A673 (cell line): ENCODE results near the gene GNA14. TPM values are rescaled to one million over a fixed set of nuclear protein-coding genes. Genes with fewer than 3 reads are reported as not detected.
A peak's percentile ranks its signal among the peaks of the same experiment; 100 is the strongest.

Experiments used
- BruUV-seq: library from RNA; stranded (reverse); fragments of 400-500 nt; replicated peaks from 2 replicates; lab custom pipeline; 2021; lab: Mats Ljungman, UMichigan
- CTCF ChIA-PET: fragments of 300-600 bp; sonication (Branson Sonifier 250); formaldehyde crosslinking; loops from one replicate; lab custom pipeline; 2022; ENCODE audit warnings: antibody characterized with exemption; lab: Charles Lee
- POLR2A ChIA-PET: fragments of 300-600 bp; sonication (Branson Sonifier 250); formaldehyde crosslinking; loops from one replicate; lab custom pipeline; 2022; ENCODE audit warnings: antibody characterized with exemption; ENCODE audit not compliant: low non-redundant PET; lab: Charles Lee
- DNase-seq: peaks from one replicate; pipeline ENCODE4 v3.0.0-alpha.2; 2015; ENCODE audit warnings: low spot score
- H3K27ac ChIP-seq: fragments of 200-600 bp; sonication (generic); 2 replicates; pipeline ENCODE4 v1.5.1; 2016; ENCODE audit warnings: mixed run types, low read depth, mild to moderate bottlenecking, mixed read lengths, antibody characterized with exemption, low read length; ENCODE audit not compliant: poor library complexity, severe bottlenecking
- H3K27me3 ChIP-seq: fragments of 200-600 bp; sonication (generic); replicated peaks from 2 replicates; pipeline ENCODE4 v1.6.1; 2017; ENCODE audit warnings: mixed run types, low read depth, mild to moderate bottlenecking, mixed read lengths, antibody characterized with exemption, low read length; ENCODE audit not compliant: insufficient read depth, poor library complexity
- H3K36me3 ChIP-seq: fragments of 200-600 bp; sonication (generic); 2 replicates; pipeline ENCODE4 v1.6.1; 2016; ENCODE audit warnings: mixed run types, mild to moderate bottlenecking, mixed read lengths, antibody characterized with exemption, low read length; ENCODE audit not compliant: insufficient read depth, poor library complexity, severe bottlenecking
- H3K4me1 ChIP-seq: fragments of 200-600 bp; sonication (generic); 2 replicates; pipeline ENCODE4 v1.6.1; 2017; ENCODE audit warnings: mixed run types, mild to moderate bottlenecking, mixed read lengths, antibody characterized with exemption, low read length; ENCODE audit not compliant: insufficient read depth, poor library complexity, severe bottlenecking
- H3K4me3 ChIP-seq: fragments of 200-600 bp; sonication (generic); 2 replicates; pipeline ENCODE4 v1.5.1; 2016; ENCODE audit warnings: low read depth, mixed run types, mild to moderate bottlenecking, mixed read lengths, low read length; ENCODE audit not compliant: poor library complexity, severe bottlenecking
- H3K9me3 ChIP-seq: fragments of 200-600 bp; sonication (generic); 2 replicates; pipeline ENCODE4 v1.6.1; 2016; ENCODE audit warnings: mixed run types, low read depth, mild to moderate bottlenecking, mixed read lengths, antibody characterized with exemption, low read length; ENCODE audit not compliant: poor library complexity, severe bottlenecking
- EZH2 ChIP-seq: fragments of 200-600 bp; sonication (generic); IDR thresholded peaks from 2 replicates; pipeline ENCODE4 v1.6.1; 2017; ENCODE audit warnings: borderline replicate concordance, low read depth, mild to moderate bottlenecking, mixed read lengths, antibody characterized with exemption, low read length; ENCODE audit not compliant: poor library complexity, severe bottlenecking
- intact Hi-C: fragments of 100-400 bp; cut with micrococcal nuclease; formaldehyde crosslinking; loops from one replicate; pipeline ENCODE4 v1.10.0; 2022; ENCODE audit not compliant: unreplicated experiment
- total RNA-seq: library from RNA; stranded (reverse); gene quantifications from 2 replicates; pipeline ENCODE4 v1.2.3, GENCODE V29; 2021
- TF ChIP-seq, protein P1 (sequence below): fragments of 300-800, 200-600 bp; sonication (generic); conservative IDR thresholded peaks from 2 replicates; pipeline ENCODE4 v1.5.1; 2017; ENCODE audit warnings: low read depth, mild to moderate bottlenecking, antibody characterized with exemption, low read length, moderate library complexity, mixed read lengths

Gene GNA14
- total RNA-seq, 1 experiment from 2014 or later, result 2.7 TPM

DNA sequence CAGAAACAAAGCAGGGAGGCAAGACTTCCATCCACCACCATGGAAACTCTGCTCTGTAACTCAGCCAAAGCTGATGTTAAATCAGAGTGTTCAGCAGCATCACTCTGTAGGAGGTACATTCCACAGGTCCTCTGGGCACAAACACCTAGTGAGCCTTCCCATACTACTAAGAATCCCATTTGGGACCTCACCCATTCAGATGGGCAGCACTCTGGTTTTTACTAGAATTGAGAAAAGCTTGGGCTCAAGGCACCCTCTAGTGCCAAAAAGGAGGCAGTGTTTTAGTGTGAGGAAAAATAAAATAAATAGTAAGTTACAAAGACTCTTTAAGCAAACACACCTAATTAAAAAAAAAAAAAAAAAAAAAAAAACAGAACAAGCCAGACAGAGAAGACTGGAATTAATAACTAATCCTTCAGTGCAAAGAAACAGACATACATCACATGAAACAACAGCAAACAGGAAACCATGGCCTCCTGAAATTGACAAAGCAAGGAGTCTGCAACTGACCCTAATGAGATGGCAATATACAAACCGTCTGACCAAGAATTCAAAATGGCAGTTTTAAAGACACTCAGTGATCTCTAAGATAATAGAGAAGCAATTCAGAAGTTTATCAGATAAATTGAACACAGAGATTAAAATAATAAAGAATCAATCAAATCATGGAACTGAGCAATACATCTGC, 159.5 kb downstream of the GNA14 start:
- no TSS peak for BruUV-seq
- Histone ChIP-seq H3K9me3 (no peaks in the 10 kb centered on the region), H3K27ac (no peak overlapping the region), H3K4me3 (no peak overlapping the region), H3K27me3 (no peaks in the 10 kb centered on the region), H3K4me1 (no peaks in the 10 kb centered on the region), H3K36me3 (no peaks in the 10 kb centered on the region)
- CTCF ChIA-PET, result interaction anchor here (0.5 to 1.4 kb wide), 5 partner anchors 55 to 726 kb away, joined by 3 to 6 read pairs (median 4); no protein-coding TSS in a partner anchor
- intact Hi-C loops, result loop anchor here (2.0 kb wide), 1 partner anchor 32 kb away; no protein-coding TSS in a partner anchor
- POLR2A ChIA-PET, result interaction anchor here (0.7 kb wide), 1 partner anchor 287 kb away, joined by 12 read pairs; no protein-coding TSS in a partner anchor
- TF ChIP-seq, protein P1, sequence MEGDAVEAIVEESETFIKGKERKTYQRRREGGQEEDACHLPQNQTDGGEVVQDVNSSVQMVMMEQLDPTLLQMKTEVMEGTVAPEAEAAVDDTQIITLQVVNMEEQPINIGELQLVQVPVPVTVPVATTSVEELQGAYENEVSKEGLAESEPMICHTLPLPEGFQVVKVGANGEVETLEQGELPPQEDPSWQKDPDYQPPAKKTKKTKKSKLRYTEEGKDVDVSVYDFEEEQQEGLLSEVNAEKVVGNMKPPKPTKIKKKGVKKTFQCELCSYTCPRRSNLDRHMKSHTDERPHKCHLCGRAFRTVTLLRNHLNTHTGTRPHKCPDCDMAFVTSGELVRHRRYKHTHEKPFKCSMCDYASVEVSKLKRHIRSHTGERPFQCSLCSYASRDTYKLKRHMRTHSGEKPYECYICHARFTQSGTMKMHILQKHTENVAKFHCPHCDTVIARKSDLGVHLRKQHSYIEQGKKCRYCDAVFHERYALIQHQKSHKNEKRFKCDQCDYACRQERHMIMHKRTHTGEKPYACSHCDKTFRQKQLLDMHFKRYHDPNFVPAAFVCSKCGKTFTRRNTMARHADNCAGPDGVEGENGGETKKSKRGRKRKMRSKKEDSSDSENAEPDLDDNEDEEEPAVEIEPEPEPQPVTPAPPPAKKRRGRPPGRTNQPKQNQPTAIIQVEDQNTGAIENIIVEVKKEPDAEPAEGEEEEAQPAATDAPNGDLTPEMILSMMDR, result peak; percentile 74
- TF ChIP-seq EZH2, result no peak
- peak; percentile 75 for DNase-seq

DNA sequence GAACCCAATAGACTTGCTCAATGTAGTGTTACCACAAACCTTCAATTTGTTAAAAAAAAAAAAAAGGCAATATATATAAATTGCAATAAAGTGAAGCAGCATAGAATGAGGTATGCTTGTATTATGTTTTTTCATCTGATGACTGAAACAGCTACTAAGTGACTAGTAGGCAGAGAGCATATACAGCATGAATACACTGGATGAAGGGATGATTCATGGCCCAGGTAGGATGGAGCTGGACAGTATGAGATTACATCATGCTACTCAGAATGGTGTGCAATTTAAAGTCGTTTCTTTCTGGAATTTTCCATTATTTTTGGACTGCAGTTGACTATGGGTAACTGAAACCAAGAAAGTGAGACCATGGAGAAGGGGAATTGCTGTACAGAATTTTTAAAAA, 161.2 kb downstream of the GNA14 start:
- Histone ChIP-seq H3K4me3 (no peak overlapping the region), H3K36me3 (no peaks in the 10 kb centered on the region), H3K9me3 (no peaks in the 10 kb centered on the region), H3K27me3 (no peaks in the 10 kb centered on the region), H3K4me1 (no peaks in the 10 kb centered on the region), H3K27ac (no peak overlapping the region)
- intact Hi-C loops, result no loop called here
- TF ChIP-seq EZH2, result no peak
- TF ChIP-seq, protein P1, result no peak
- no peak for DNase-seq
- no TSS peak for BruUV-seq
- ChIA-PET POLR2A (interaction anchor here (0.6 kb wide), 1 partner anchor 17 kb away, joined by 4 read pairs; no protein-coding TSS in a partner anchor), CTCF (interaction anchor here (1.1 kb wide), 1 partner anchor 29 kb away, joined by 4 read pairs; no protein-coding TSS in a partner anchor)

DNA sequence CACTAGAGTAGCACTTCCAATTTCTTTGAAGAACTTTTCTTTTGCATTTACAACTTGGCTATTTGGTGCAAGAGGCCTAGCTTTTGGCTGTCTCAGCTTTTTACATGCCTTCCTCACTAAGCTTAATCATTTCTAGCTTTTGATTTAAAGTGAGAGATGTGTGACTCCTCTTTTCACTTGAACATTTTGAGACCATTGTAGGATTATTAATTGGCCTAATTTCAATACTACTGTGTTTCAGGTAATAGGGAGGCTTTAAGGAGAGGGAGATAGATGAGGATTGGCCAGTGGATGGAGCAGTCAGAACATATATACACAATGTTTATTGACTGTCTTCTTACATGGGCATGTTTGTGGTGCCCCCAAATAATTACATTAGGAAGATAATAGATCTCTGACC, 161.7 kb downstream of the GNA14 start:
- H3K36me3 ChIP-seq, result no peaks in the 10 kb centered on the region
- no peaks in the 10 kb centered on the region for H3K27me3 ChIP-seq
- ChIA-PET POLR2A (no interaction called here), CTCF (interaction anchor here (0.6 to 1.1 kb wide), 2 partner anchors 29 to 51 kb away, joined by 4 to 7 read pairs; no protein-coding TSS in a partner anchor)
- no peak for DNase-seq
- H3K9me3 ChIP-seq, result no peaks in the 10 kb centered on the region
- BruUV-seq, result no TSS peak
- H3K4me1 ChIP-seq, result no peaks in the 10 kb centered on the region
- TF ChIP-seq, protein P1, result no peak
- no peak for TF ChIP-seq EZH2
- no peak overlapping the region for H3K4me3 ChIP-seq
- H3K27ac ChIP-seq, result no peak overlapping the region
- intact Hi-C loops, result no loop called here
